GM12878 (cell line): ENCODE results near the gene XNDC1N. TPM values are rescaled to one million over a fixed set of nuclear protein-coding genes. Genes with fewer than 3 reads are reported as not detected.

Experiments used
- ATAC-seq: fragments of 200-7000 bp; cut with Tn5 transposase; 3 replicates; pipeline ENCODE4 v1.9.1; 2020; ENCODE audit warnings: mild to moderate bottlenecking, moderate library complexity
- BruUV-seq: library from RNA; stranded (reverse); fragments of 400-500 nt; replicated peaks from 2 replicates; lab custom pipeline; 2021; lab: Mats Ljungman, UMichigan
- CTCF ChIA-PET: fragments of 300-600 bp; sonication (Branson Sonifier 250); formaldehyde crosslinking; extraction: SDS; loops from one replicate; lab custom pipeline; 2021; ENCODE audit warnings: inconsistent platforms; lab: Yijun Ruan, JAX
- POLR2A ChIA-PET: fragments of 350-600 bp; formaldehyde crosslinking; extraction: SDS; loops from one replicate; lab custom pipeline; 2021; ENCODE audit warnings: inconsistent platforms; lab: Charles Lee
- RAD21 ChIA-PET: fragments of 300-600 bp; sonication (Branson Sonifier 250); formaldehyde crosslinking; loops from one replicate; lab custom pipeline; 2023; ENCODE audit warnings: antibody characterized with exemption; ENCODE audit not compliant: unreplicated experiment; lab: Charles Lee
- SMC1A ChIA-PET: fragments of 300-600 bp; sonication (Branson Sonifier 250); formaldehyde crosslinking; loops from one replicate; lab custom pipeline; 2023; ENCODE audit not compliant: unreplicated experiment, uncharacterized antibody; lab: Charles Lee
- DNase-seq: peaks from one replicate; pipeline ENCODE4 v3.0.0-alpha.2; 2011; ENCODE audit warnings: low read depth, low spot score
- FAIRE-seq: peaks from 3 replicates; lab custom pipeline; 2011; peaks lifted over from hg19 to GRCh38; lab: Jason Lieb, UNC
- H2AFZ ChIP-seq: 2 replicates; pipeline ENCODE4 v1.6.0; 2011; ENCODE audit warnings: low read depth, low read length, control low read depth; ENCODE audit not compliant: control insufficient read depth
- H3K27ac ChIP-seq: 2 replicates; pipeline ENCODE4 v1.5.1; 2011; ENCODE audit warnings: control low read depth; ENCODE audit not compliant: control insufficient read depth, insufficient read depth
- H3K27me3 ChIP-seq, 2 experiments: replicated peaks in 1 of 2; 2 replicates each; pipeline versions ENCODE4 v1.6.0 to v1.6.1; 2011; ENCODE audit warnings: low read length in 1 of 2; ENCODE audit not compliant: control insufficient read depth in 2 of 2, insufficient read depth in 2 of 2
- H3K36me3 ChIP-seq, 2 experiments: 2 replicates each; pipeline ENCODE4 v1.5.1; 2011; ENCODE audit warnings: low read length in 1 of 2; ENCODE audit not compliant: control insufficient read depth in 2 of 2, insufficient read depth in 2 of 2
- H3K4me1 ChIP-seq: 2 replicates; pipeline ENCODE4 v1.6.1; 2011; ENCODE audit warnings: mild to moderate bottlenecking, low read length, moderate library complexity, mixed read lengths; ENCODE audit not compliant: control insufficient read depth, insufficient read depth
- H3K4me2 ChIP-seq: 2 replicates; pipeline ENCODE4 v1.6.0; 2011; ENCODE audit warnings: control low read depth; ENCODE audit not compliant: control insufficient read depth, insufficient read depth
- H3K4me3 ChIP-seq: fragments of 200-600 bp; sonication (generic); 2 replicates; pipeline ENCODE4 v1.5.1; 2016
- H3K79me2 ChIP-seq: 2 replicates; pipeline ENCODE4 v1.6.0; 2011; ENCODE audit warnings: low read length; ENCODE audit not compliant: control insufficient read depth, insufficient read depth
- H3K9ac ChIP-seq: 2 replicates; pipeline ENCODE4 v1.8.0; 2011; ENCODE audit warnings: low read length, control low read depth, mixed read lengths; ENCODE audit not compliant: control insufficient read depth, insufficient read depth
- H3K9me3 ChIP-seq: replicated peaks from 3 replicates; pipeline ENCODE4 v1.5.1; 2011; ENCODE audit warnings: mild to moderate bottlenecking, low read length; ENCODE audit not compliant: control insufficient read depth, insufficient read depth
- H4K20me1 ChIP-seq: 2 replicates; pipeline ENCODE4 v1.6.0; 2011; ENCODE audit not compliant: control insufficient read depth, insufficient read depth
- BMI1 ChIP-seq: fragments of 450-650 bp; IDR thresholded peaks from 2 replicates; pipeline ENCODE4 v1.6.1; 2016; ENCODE audit warnings: mild to moderate bottlenecking, moderate library complexity, borderline replicate concordance
- MTA2 ChIP-seq: fragments of 450-650 bp; IDR thresholded peaks from 2 replicates; pipeline ENCODE4 v1.6.1; 2016; ENCODE audit warnings: low read depth, mild to moderate bottlenecking, moderate library complexity
- SREBF2 ChIP-seq: IDR thresholded peaks from 2 replicates; pipeline ENCODE4 v1.6.1; 2012; ENCODE audit warnings: mild to moderate bottlenecking, low read length
- SRF ChIP-seq, 2 experiments: IDR thresholded peaks; 2 replicates each; pipeline ENCODE4 v1.6.1; 2011; ENCODE audit warnings: low read depth in 2 of 2, low read length in 2 of 2, mild to moderate bottlenecking in 1 of 2, moderate library complexity in 1 of 2
- STAT1 ChIP-seq: fragments of 450-650 bp; conservative IDR thresholded peaks from 2 replicates; pipeline ENCODE4 v1.6.1; 2014; ENCODE audit warnings: antibody characterized with exemption, mild to moderate bottlenecking
- TCF7 ChIP-seq: IDR thresholded peaks from 2 replicates; pipeline ENCODE4 v1.6.1; 2014; ENCODE audit warnings: antibody characterized with exemption, borderline replicate concordance
- ZNF622 ChIP-seq: fragments of 450-650 bp; IDR thresholded peaks from 2 replicates; pipeline ENCODE4 v1.6.1; 2017; ENCODE audit warnings: mild to moderate bottlenecking, inconsistent platforms
- ZZZ3 ChIP-seq: IDR thresholded peaks from 2 replicates; pipeline ENCODE4 v1.6.1; 2011; ENCODE audit warnings: low read depth; ENCODE audit not compliant: control insufficient read depth, insufficient read length
- WGBS: methylation state at CpG from one replicate; pipeline ENCODE4 v1.1.6; 2016; ENCODE audit warnings: low lambda C conversion rate; ENCODE audit not compliant: insufficient replicate concordance, insufficient coverage; ENCODE audit errors: missing lambda C conversion rate; 5-methylcytosine and 5-hydroxymethylcytosine counted together
- in situ Hi-C: fragments of 300-500 bp; cut with MboI; formaldehyde crosslinking; loops from 9 replicates; pipeline ENCODE4 v1.14.3; 2018; ENCODE audit warnings: mixed read lengths
- intact Hi-C: fragments of 100-400 bp; cut with micrococcal nuclease; formaldehyde crosslinking; loops from one replicate; pipeline ENCODE4 v1.14.2; 2022; ENCODE audit not compliant: unreplicated experiment
- polyA plus RNA-seq, 11 experiments: library from polyadenylated mRNA; depleted of rRNA in 4 of 11; unstranded in 6 of 11; stranded (reverse) in 5 of 11; fragments of >200 nt; fragmentation: Nextera tagmentation in 4 of 11; fragmentation: Illumina TruSeq in 1 of 11; extraction: Ambion mirVana in 4 of 11; extraction: Trizol in 1 of 11; gene quantifications; 1 replicate in 1 of 11; 2 replicates in 10 of 11; pipeline versions ENCODE4 v1.2.1 to v1.2.3, GENCODE V29; 2011 to 2016; ENCODE audit warnings: inconsistent platforms in 2 of 11, missing spikeins in 2 of 11, low read depth in 1 of 11
- total RNA-seq, 4 experiments: library from RNA; depleted of rRNA in 3 of 4; stranded (reverse); fragments of >200 nt in 3 of 4; fragmentation: Illumina TruSeq in 1 of 4; extraction: Trizol in 1 of 4; gene quantifications; 2 replicates each; pipeline versions ENCODE4 v1.2.1 to v1.2.3, GENCODE V29; 2013 to 2021
- TF ChIP-seq, protein P1 (sequence below): fragments of 450-650 bp; IDR thresholded peaks from 2 replicates; pipeline ENCODE4 v1.6.1; 2014; ENCODE audit warnings: mild to moderate bottlenecking
- TF ChIP-seq, protein P2 (sequence below): IDR thresholded peaks from 2 replicates; pipeline ENCODE4 v1.6.1; 2012; ENCODE audit warnings: low read depth, low read length, improper control_type of control experiment
- TF ChIP-seq, protein P3 (sequence below): fragments of 450-650 bp; IDR thresholded peaks from 2 replicates; pipeline ENCODE4 v1.6.1; 2017; ENCODE audit warnings: mild to moderate bottlenecking
- TF ChIP-seq, protein P4 (sequence below): fragments of 450-650 bp; IDR thresholded peaks from 2 replicates; pipeline ENCODE4 v1.6.1; 2016; ENCODE audit warnings: mild to moderate bottlenecking, moderate library complexity, borderline replicate concordance

The XNDC1N gene
- total and polyA plus RNA-seq, 10 of the 15 experiments (the other 5 are each of a cell fraction or from before 2014, with no cell fraction given) = 5.7 to 13.7 (median 9.8) TPM

DNA sequence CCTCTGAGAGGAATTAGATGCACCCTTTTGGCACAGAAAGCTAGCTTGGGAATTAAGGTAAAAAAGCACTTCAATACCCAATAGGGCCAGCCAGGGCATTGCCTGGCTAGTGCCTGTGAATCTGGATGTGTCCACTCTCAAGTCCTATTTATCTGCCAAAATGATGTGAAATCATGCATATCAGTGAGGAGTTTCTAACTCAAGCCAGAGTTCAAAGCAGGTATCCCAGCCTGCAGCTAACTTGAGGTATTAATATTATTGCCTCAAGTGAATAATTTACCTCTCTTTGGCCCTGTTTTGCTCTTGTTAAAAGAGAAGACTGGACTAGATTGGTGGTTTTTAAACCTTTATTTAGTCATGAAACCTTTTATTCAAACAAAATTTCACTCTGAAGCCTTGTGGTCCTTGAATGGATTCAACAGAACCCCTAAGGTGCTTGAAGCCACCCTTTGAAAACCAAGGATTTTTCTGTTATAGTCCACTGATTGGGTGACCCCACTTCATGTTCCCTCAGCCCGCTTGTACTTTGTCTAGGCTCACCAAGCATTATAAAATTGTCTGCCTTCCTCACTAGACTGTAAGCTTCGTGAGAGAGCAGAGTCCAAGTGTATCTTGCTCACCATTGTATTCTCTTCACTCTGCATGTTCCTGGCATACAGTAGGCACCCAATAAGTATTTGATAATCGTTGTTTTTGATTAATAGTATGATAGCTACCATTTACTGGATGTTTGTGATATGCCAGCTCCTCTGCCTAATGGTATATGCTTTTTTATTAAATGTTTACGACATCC is 4.9 kb upstream of the XNDC1N start:
- RAD21 ChIA-PET = interaction anchor here (1.5 to 3.8 kb wide), 4 partner anchors 11 to 65 kb away, joined by 5 to 24 read pairs (median 12); partner anchors contain the start of gene IL18BP
- Histone ChIP-seq H3K4me2 (peak overlapping the region; percentile 84), H3K27me3 (no peaks in the 10 kb centered on the region), H4K20me1 (no peaks in the 10 kb centered on the region), H3K9me3 (no peaks in the 10 kb centered on the region), H3K36me3 (peaks cover 0 to 10% of the 10 kb centered on the region in 2 experiments; a peak in 2 of 4 replicates), H3K4me3 (peak overlapping the region; percentile 86), H3K27ac (peak overlapping the region; percentile 98), H3K4me1 (peaks cover 21% of the 10 kb centered on the region), H3K9ac (peak overlapping the region; percentile 35), H2AFZ (no peak overlapping the region), H3K79me2 (peaks cover 91% of the 10 kb centered on the region)
- no TSS peak for BruUV-seq
- POLR2A ChIA-PET = interaction anchor here (0.7 to 3.4 kb wide), 7 partner anchors 11 to 478 kb away, joined by 3 to 25 read pairs (median 6); no protein-coding TSS in a partner anchor
- DNase-seq (no peak), FAIRE-seq (no peak), ATAC-seq (no peak)
- SMC1A ChIA-PET = interaction anchor here (0.7 to 7.3 kb wide), 12 partner anchors 11 to 210 kb away, joined by 3 to 63 read pairs (median 6); partner anchors contain the start of gene IL18BP
- in situ Hi-C loops = no loop called here
- WGBS = 81% methylated on average over 4 of the region's 4 CpGs
- intact Hi-C loops = no loop called here
- CTCF ChIA-PET = interaction anchor here (0.7 to 6.8 kb wide), 11 partner anchors 11 to 501 kb away, joined by 3 to 49 read pairs (median 4); partner anchors contain the start of gene CLPB
- TF ChIP-seq TCF7 = no peak
- TF ChIP-seq, protein P1, sequence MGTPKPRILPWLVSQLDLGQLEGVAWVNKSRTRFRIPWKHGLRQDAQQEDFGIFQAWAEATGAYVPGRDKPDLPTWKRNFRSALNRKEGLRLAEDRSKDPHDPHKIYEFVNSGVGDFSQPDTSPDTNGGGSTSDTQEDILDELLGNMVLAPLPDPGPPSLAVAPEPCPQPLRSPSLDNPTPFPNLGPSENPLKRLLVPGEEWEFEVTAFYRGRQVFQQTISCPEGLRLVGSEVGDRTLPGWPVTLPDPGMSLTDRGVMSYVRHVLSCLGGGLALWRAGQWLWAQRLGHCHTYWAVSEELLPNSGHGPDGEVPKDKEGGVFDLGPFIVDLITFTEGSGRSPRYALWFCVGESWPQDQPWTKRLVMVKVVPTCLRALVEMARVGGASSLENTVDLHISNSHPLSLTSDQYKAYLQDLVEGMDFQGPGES = no peak
- no peak for TF ChIP-seq SRF (IDR thresholded peaks at IDR 0.05; ENCODE audit: low read depth in 2 of 2, low read length in 2 of 2)
- TF ChIP-seq, protein P2, sequence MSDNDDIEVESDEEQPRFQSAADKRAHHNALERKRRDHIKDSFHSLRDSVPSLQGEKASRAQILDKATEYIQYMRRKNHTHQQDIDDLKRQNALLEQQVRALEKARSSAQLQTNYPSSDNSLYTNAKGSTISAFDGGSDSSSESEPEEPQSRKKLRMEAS = no peak
- no peak for TF ChIP-seq ZNF622
- no peak for TF ChIP-seq MTA2
- TF ChIP-seq, protein P3, sequence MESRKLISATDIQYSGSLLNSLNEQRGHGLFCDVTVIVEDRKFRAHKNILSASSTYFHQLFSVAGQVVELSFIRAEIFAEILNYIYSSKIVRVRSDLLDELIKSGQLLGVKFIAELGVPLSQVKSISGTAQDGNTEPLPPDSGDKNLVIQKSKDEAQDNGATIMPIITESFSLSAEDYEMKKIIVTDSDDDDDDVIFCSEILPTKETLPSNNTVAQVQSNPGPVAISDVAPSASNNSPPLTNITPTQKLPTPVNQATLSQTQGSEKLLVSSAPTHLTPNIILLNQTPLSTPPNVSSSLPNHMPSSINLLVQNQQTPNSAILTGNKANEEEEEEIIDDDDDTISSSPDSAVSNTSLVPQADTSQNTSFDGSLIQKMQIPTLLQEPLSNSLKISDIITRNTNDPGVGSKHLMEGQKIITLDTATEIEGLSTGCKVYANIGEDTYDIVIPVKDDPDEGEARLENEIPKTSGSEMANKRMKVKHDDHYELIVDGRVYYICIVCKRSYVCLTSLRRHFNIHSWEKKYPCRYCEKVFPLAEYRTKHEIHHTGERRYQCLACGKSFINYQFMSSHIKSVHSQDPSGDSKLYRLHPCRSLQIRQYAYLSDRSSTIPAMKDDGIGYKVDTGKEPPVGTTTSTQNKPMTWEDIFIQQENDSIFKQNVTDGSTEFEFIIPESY = no peak
- TF ChIP-seq ZZZ3 = no peak
- no peak for TF ChIP-seq SREBF2
- no peak for TF ChIP-seq STAT1
- TF ChIP-seq BMI1 = no peak
- TF ChIP-seq, protein P4, sequence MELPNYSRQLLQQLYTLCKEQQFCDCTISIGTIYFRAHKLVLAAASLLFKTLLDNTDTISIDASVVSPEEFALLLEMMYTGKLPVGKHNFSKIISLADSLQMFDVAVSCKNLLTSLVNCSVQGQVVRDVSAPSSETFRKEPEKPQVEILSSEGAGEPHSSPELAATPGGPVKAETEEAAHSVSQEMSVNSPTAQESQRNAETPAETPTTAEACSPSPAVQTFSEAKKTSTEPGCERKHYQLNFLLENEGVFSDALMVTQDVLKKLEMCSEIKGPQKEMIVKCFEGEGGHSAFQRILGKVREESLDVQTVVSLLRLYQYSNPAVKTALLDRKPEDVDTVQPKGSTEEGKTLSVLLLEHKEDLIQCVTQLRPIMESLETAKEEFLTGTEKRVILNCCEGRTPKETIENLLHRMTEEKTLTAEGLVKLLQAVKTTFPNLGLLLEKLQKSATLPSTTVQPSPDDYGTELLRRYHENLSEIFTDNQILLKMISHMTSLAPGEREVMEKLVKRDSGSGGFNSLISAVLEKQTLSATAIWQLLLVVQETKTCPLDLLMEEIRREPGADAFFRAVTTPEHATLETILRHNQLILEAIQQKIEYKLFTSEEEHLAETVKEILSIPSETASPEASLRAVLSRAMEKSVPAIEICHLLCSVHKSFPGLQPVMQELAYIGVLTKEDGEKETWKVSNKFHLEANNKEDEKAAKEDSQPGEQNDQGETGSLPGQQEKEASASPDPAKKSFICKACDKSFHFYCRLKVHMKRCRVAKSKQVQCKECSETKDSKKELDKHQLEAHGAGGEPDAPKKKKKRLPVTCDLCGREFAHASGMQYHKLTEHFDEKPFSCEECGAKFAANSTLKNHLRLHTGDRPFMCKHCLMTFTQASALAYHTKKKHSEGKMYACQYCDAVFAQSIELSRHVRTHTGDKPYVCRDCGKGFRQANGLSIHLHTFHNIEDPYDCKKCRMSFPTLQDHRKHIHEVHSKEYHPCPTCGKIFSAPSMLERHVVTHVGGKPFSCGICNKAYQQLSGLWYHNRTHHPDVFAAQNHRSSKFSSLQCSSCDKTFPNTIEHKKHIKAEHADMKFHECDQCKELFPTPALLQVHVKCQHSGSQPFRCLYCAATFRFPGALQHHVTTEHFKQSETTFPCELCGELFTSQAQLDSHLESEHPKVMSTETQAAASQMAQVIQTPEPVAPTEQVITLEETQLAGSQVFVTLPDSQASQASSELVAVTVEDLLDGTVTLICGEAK = no peak
